Panc1 (cell line): ENCODE results near the gene SCAF1.

Experiments
- SIN3A ChIP-seq: IDR thresholded peaks from 2 replicates; pipeline ENCODE4 v1.6.1; 2012; ENCODE audit warnings: low read depth, mild to moderate bottlenecking, low read length, moderate library complexity, borderline replicate concordance; ENCODE audit not compliant: insufficient read depth
- TF ChIP-seq, protein P1 (sequence below), 2 experiments: IDR thresholded peaks; 2 replicates each; pipeline ENCODE4 v1.6.1; 2011 to 2012; ENCODE audit warnings: low read depth in 2 of 2, control low read depth in 1 of 2, low read length in 1 of 2, mild to moderate bottlenecking in 1 of 2, moderate library complexity in 1 of 2; ENCODE audit not compliant: insufficient read depth in 1 of 2

DNA sequence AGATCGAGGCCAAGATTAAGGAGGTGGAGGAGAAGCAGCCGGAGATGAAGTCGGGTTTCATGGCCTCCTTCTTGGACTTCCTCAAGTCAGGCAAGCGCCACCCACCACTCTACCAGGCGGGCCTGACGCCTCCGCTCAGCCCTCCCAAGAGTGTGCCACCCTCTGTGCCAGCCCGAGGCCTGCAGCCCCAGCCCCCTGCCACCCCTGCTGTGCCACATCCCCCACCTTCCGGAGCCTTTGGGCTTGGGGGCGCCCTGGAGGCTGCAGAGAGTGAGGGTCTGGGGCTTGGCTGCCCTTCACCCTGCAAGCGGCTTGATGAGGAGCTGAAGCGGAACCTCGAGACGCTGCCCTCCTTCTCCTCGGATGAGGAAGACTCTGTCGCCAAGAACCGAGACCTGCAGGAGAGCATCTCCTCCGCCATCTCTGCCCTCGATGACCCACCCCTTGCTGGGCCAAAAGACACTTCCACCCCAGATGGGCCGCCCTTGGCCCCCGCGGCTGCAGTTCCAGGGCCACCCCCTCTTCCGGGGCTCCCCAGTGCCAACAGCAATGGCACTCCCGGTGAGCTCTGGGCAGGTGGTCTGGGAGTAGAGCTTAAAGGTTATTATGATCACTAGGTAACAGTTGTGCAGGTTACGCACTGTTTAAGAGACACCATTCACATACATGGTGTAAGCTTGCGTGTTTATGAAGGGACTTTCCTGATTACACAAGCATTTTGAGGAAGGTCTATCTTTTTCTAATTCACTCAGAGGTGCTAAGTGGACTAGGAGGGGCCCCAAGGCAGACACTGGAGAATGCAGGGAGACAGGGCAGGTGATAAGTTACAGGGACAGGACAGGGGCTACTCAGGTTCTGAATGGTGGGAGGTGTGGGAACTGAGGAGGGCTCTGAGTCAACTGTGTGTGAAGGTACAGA lies 42.4 kb upstream of the SCAF1 start:
- no peak for TF ChIP-seq SIN3A
- TF ChIP-seq, protein P1, sequence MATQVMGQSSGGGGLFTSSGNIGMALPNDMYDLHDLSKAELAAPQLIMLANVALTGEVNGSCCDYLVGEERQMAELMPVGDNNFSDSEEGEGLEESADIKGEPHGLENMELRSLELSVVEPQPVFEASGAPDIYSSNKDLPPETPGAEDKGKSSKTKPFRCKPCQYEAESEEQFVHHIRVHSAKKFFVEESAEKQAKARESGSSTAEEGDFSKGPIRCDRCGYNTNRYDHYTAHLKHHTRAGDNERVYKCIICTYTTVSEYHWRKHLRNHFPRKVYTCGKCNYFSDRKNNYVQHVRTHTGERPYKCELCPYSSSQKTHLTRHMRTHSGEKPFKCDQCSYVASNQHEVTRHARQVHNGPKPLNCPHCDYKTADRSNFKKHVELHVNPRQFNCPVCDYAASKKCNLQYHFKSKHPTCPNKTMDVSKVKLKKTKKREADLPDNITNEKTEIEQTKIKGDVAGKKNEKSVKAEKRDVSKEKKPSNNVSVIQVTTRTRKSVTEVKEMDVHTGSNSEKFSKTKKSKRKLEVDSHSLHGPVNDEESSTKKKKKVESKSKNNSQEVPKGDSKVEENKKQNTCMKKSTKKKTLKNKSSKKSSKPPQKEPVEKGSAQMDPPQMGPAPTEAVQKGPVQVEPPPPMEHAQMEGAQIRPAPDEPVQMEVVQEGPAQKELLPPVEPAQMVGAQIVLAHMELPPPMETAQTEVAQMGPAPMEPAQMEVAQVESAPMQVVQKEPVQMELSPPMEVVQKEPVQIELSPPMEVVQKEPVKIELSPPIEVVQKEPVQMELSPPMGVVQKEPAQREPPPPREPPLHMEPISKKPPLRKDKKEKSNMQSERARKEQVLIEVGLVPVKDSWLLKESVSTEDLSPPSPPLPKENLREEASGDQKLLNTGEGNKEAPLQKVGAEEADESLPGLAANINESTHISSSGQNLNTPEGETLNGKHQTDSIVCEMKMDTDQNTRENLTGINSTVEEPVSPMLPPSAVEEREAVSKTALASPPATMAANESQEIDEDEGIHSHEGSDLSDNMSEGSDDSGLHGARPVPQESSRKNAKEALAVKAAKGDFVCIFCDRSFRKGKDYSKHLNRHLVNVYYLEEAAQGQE (IDR thresholded peaks at IDR 0.05; ENCODE audit: insufficient read depth in 1 of 2, low read depth in 2 of 2, low read length in 1 of 2), result no peak
